SK-N-MC (cell line): ENCODE data around the gene KCNK17.

Source experiments
- EZH2 ChIP-seq: fragments of 200-600 bp; sonication (generic); IDR thresholded peaks from one replicate; pipeline ENCODE4 v1.6.1; 2017; ENCODE audit warnings: antibody characterized with exemption
- FOXP2 ChIP-seq: optimal IDR thresholded peaks from 2 replicates; pipeline ENCODE3; 2011; ENCODE audit warnings: mild to moderate bottlenecking, moderate library complexity; ENCODE audit not compliant: insufficient read depth; ENCODE audit errors: extremely low read length, control extremely low read depth
- POLR2AphosphoS5 ChIP-seq: IDR thresholded peaks from 2 replicates; pipeline ENCODE4 v1.6.1; 2012; ENCODE audit warnings: mild to moderate bottlenecking, low read depth, low read length, borderline replicate concordance

- no peak for TF ChIP-seq EZH2
- TF ChIP-seq POLR2AphosphoS5 = no peak
- no peak for TF ChIP-seq FOXP2
Observed at GRCh38 chr6:39302011-39302410, 12.2 kb downstream of the KCNK17 start.
